Activated CD4-positive, alpha-beta T cell treated with anti-CD3 and anti-CD28 coated beads, Interleukin-2, Interleukin-6, amounts not matched to agents 100 ng/mL and 50 ng/mL, durations not matched to agents 16 hours and 8 hours (primary cell): ENCODE data around the gene BET1L.
A peak's percentile ranks its signal among the peaks of the same experiment; 100 is the strongest.
"Not testable (repeated sequence)": the region's sequence is repeated elsewhere in the genome, so short reads cannot be mapped to it uniquely, and the experiment has no call there.

Source experiments
- DNase-seq: peaks from one replicate; pipeline ENCODE4 v3.0.0-alpha.2; 2020

The BET1L gene

GRCh38 chr11:193481-193880 is 13.7 kb downstream of the BET1L start:
- DNase-seq = not testable (repeated sequence)

- DNase-seq = not testable (repeated sequence)
Observed at GRCh38 chr11:192674-193128, 14.5 kb downstream of the BET1L start, which contains the start of gene SCGB1C1. TSS of gene SCGB1C1 (plus strand) at chr11:193078. CDS start at chr11:193100, 22 bp downstream.

- DNase-seq = peak; percentile 61
Observed at GRCh38 chr11:191490-192478, 15.4 kb downstream of the BET1L start.

GRCh38 chr11:190546-190945 is 16.7 kb downstream of the BET1L start:
- DNase-seq = not testable (repeated sequence)

GRCh38 chr11:189843-190311 is 17.3 kb downstream of the BET1L start:
- DNase-seq = peak; percentile 42

- not testable (repeated sequence) for DNase-seq
Observed at GRCh38 chr11:189200-189783, 17.9 kb downstream of the BET1L start.

- DNase-seq = not testable (repeated sequence)
Observed at GRCh38 chr11:180242-180641, 27.0 kb downstream of the BET1L start.
